Ishikawa (cell line): ENCODE measurements around the gene FGD5.

Experiments used
- CEBPB ChIP-seq: IDR thresholded peaks from 2 replicates; pipeline ENCODE4 v1.6.1; 2012
- CREB1 ChIP-seq: IDR thresholded peaks from 2 replicates; pipeline ENCODE4 v1.6.1; 2012; ENCODE audit warnings: low read depth
- EGR1 ChIP-seq: IDR thresholded peaks from 2 replicates; pipeline ENCODE4 v1.6.1; 2012
- EP300 ChIP-seq: IDR thresholded peaks from 2 replicates; pipeline ENCODE4 v1.6.1; 2012; ENCODE audit warnings: borderline replicate concordance
- NFIC ChIP-seq: IDR thresholded peaks from 2 replicates; pipeline ENCODE4 v1.6.1; 2012
- RAD21 ChIP-seq: IDR thresholded peaks from 2 replicates; pipeline ENCODE4 v1.6.1; 2012; ENCODE audit warnings: low read depth
- REST ChIP-seq: IDR thresholded peaks from 2 replicates; pipeline ENCODE4 v1.6.1; 2012; ENCODE audit warnings: low read depth, mild to moderate bottlenecking
- TAF1 ChIP-seq: IDR thresholded peaks from 2 replicates; pipeline ENCODE4 v1.6.1; 2012; ENCODE audit warnings: low read depth, mild to moderate bottlenecking
- TCF12 ChIP-seq: IDR thresholded peaks from 2 replicates; pipeline ENCODE4 v1.6.1; 2012; ENCODE audit warnings: low read depth
- TEAD4 ChIP-seq: IDR thresholded peaks from 2 replicates; pipeline ENCODE4 v1.6.1; 2012
- USF1 ChIP-seq: IDR thresholded peaks from 2 replicates; pipeline ENCODE4 v1.6.1; 2012
- YY1 ChIP-seq: IDR thresholded peaks from 2 replicates; pipeline ENCODE4 v1.6.1; 2012; ENCODE audit warnings: low read depth
- ZBTB7A ChIP-seq: IDR thresholded peaks from 2 replicates; pipeline ENCODE4 v1.6.1; 2012; ENCODE audit warnings: low read depth
- TF ChIP-seq, protein P1 (sequence below): IDR thresholded peaks from 2 replicates; pipeline ENCODE4 v1.6.1; 2012

DNA sequence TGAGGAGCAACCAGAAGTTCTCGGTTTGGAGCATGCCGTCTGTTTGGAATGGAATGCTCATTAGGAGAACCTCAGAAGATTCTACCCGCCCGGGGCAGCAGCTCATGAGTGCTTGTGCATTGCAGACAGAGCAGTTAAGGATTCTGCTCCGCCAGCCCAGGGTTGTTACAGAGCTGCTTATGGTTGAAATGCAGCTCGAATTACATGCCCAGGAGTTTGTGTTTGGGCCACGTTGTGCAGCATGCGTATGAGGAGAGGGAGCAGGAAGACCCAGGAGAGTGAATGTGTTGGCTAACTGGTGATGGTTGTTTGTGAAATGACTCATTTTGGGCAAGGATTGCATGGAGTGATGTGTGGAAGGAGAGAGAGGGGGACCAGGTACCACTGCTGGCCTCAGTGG, 9.0 kb downstream of the FGD5 start:
- TF ChIP-seq EGR1 (no peak), RAD21 (no peak), REST (no peak), ZBTB7A (no peak), TAF1 (no peak), EP300 (no peak), NFIC (no peak), USF1 (no peak), CREB1 (no peak), TCF12 (no peak), CEBPB (no peak), YY1 (no peak), TEAD4 (no peak)
- TF ChIP-seq, protein P1, sequence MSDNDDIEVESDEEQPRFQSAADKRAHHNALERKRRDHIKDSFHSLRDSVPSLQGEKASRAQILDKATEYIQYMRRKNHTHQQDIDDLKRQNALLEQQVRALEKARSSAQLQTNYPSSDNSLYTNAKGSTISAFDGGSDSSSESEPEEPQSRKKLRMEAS = no peak
